Spleen (tissue), 11 donors: Measurements from ENCODE around the gene CPT1A. TPM values are rescaled to one million over a fixed set of nuclear protein-coding genes. Genes with fewer than 3 reads are reported as not detected.

Experiments used
- DNase-seq: peaks from one replicate; pipeline ENCODE4 v3.0.0-alpha.2; 2020
- H3K27ac ChIP-seq, 8 donors: fragments of 200-600 bp; sonication (generic) in 7 of 8; 1 replicate in 4 of 8; 2 replicates in 4 of 8; pipeline versions ENCODE4 v1.5.0 to v1.8.0; 2016 to 2021; ENCODE audit warnings: inconsistent platforms in 4 of 8, mild to moderate bottlenecking in 4 of 8, moderate library complexity in 1 of 8
- H3K27me3 ChIP-seq, 7 donors: fragments of 200-600 bp; sonication (generic) in 6 of 7; replicated peaks in 1 of 7; 1 replicate in 4 of 7; 2 replicates in 3 of 7; pipeline versions ENCODE4 v1.5.0 to v1.8.0; 2016 to 2021; ENCODE audit warnings: inconsistent platforms in 3 of 7, mild to moderate bottlenecking in 1 of 7
- H3K36me3 ChIP-seq, 6 donors: fragments of 200-600 bp; sonication (generic) in 5 of 6; 1 replicate in 4 of 6; 2 replicates in 2 of 6; pipeline versions ENCODE4 v1.5.0 to v1.8.0; 2016 to 2021; ENCODE audit warnings: inconsistent platforms in 2 of 6
- H3K4me1 ChIP-seq, 6 donors: fragments of 200-600 bp; sonication (generic) in 5 of 6; 1 replicate in 3 of 6; 2 replicates in 3 of 6; pipeline versions ENCODE4 v1.5.0 to v1.8.0; 2016 to 2021; ENCODE audit warnings: inconsistent platforms in 3 of 6
- H3K4me3 ChIP-seq, 8 donors: fragments of 200-600 bp; sonication (generic) in 7 of 8; 1 replicate in 4 of 8; 2 replicates in 4 of 8; pipeline versions ENCODE4 v1.5.0 to v1.8.0; 2016 to 2021; ENCODE audit warnings: inconsistent platforms in 4 of 8, mild to moderate bottlenecking in 4 of 8, moderate library complexity in 2 of 8
- H3K9me3 ChIP-seq, 8 donors: fragments of 200-600 bp; sonication (generic) in 7 of 8; 1 replicate in 4 of 8; 2 replicates in 4 of 8; pipeline versions ENCODE4 v1.5.0 to v1.8.0; 2016 to 2021; ENCODE audit warnings: inconsistent platforms in 4 of 8
- CTCF ChIP-seq, 11 experiments: fragments of 200-600 bp in 7 of 11; fragments of 450-650 bp in 4 of 11; sonication (generic) in 4 of 11; IDR thresholded peaks in 8 of 11; conservative IDR thresholded peaks in 3 of 11; 1 replicate in 7 of 11; 2 replicates in 4 of 11; pipeline versions ENCODE4 v1.4.0 to v1.8.0; 2016 to 2021; ENCODE audit warnings: antibody characterized with exemption in 11 of 11, inconsistent platforms in 4 of 11, mild to moderate bottlenecking in 1 of 11
- POLR2A ChIP-seq, 3 donors: fragments of 450-650 bp; IDR thresholded peaks; one replicate each; pipeline ENCODE4 v1.5.1; 2017; ENCODE audit warnings: antibody characterized with exemption in 3 of 3, mild to moderate bottlenecking in 1 of 3
- POLR2AphosphoS5 ChIP-seq, 3 donors: sonication (generic); formaldehyde crosslinking; IDR thresholded peaks; one replicate each; pipeline ENCODE4 v1.5.1; 2017; ENCODE audit warnings: antibody characterized with exemption in 3 of 3
- WGBS, 5 donors: extraction: QIAGEN DNeasy Blood & Tissue Kit in 3 of 5; methylation state at CpG; one replicate each; pipeline versions ENCODE4 v1.1.5 to v1.1.7; 2013 to 2018; 5-methylcytosine and 5-hydroxymethylcytosine counted together
- intact Hi-C: fragments of 100-400 bp; cut with DNase I; formaldehyde crosslinking; loops from one replicate; pipeline ENCODE4 v1.15.0; 2023; ENCODE audit warnings: low total_unique reads
- polyA plus RNA-seq, 3 donors: library from polyadenylated mRNA; stranded (reverse); fragments of 200-250 nt; gene quantifications; one replicate each; pipeline ENCODE4 v1.2.1, GENCODE V29; 2013
- total RNA-seq, 7 donors: library from RNA; depleted of rRNA in 3 of 7; stranded (reverse); fragments of >200 nt in 3 of 7; fragmentation: NEBNext Ultra II Directional in 4 of 7; extraction: Animal tissue kit (Norgen Biotek cat#: 25700) in 4 of 7; gene quantifications; one replicate each; pipeline versions ENCODE4 v1.1.0 to v1.2.1, GENCODE V29; 2016 to 2021
- donor health status: healthy with polysubstance abuse.
- donor health status: DM: no; HTN: no; CAD: no; lungs with moderate emphysema.
- donor health status: DM: no; HTN: no; CAD: no.
- donor health status: Bipolar disorder and iron deficiency.
- donor health status: healthy.
- donor health status: DM: no; HTN: no; CAD: no.
- donor health status: DM: yes; HTN: yes; CAD: no.

CPT1A gene
- total and polyA plus RNA-seq, 10 donors, result 6.7 to 118 (median 69.4) TPM

GRCh38 chr11:68766786-68767185, 74.9 kb downstream of the CPT1A start:
- WGBS, 5 donors, result 77 to 94% (median 90%) methylated on average over 8 of the region's 8 CpGs
- no peaks in the 10 kb centered on the region for H3K27me3 ChIP-seq
- H3K4me3 ChIP-seq, result no peak overlapping the region
- no peaks in the 10 kb centered on the region for H3K9me3 ChIP-seq
- peak overlapping the region in 5 of 8 donors; percentile 11 to 70 (median 47) for H3K27ac ChIP-seq
- no peak for DNase-seq
- H3K4me1 ChIP-seq, result peaks cover 0 to 20% (median 3%) of the 10 kb centered on the region in 6 donors
- TF ChIP-seq POLR2AphosphoS5 (IDR thresholded peaks at IDR 0.05) (no peak), POLR2A (IDR thresholded peaks at IDR 0.05) (no peak), CTCF (IDR thresholded peaks at IDR 0.05 in 8 of 11, conservative IDR thresholded peaks at IDR 0.05 in 3 of 11) (no peak)
- intact Hi-C loops, result no loop called here
- peaks cover 0 to 100% (median 74%) of the 10 kb centered on the region in 6 donors for H3K36me3 ChIP-seq

GRCh38 chr11:68764746-68765145, 77.0 kb downstream of the CPT1A start:
- no peaks in the 10 kb centered on the region for H3K9me3 ChIP-seq
- H3K4me1 ChIP-seq, result peaks cover 0 to 20% (median 3%) of the 10 kb centered on the region in 6 donors
- H3K27me3 ChIP-seq, result no peaks in the 10 kb centered on the region
- WGBS, 5 donors, result 81 to 89% (median 88%) methylated on average over 15 to 16 of the region's 16 CpGs
- no peak for DNase-seq
- H3K4me3 ChIP-seq, result no peak overlapping the region
- TF ChIP-seq CTCF (IDR thresholded peaks at IDR 0.05 in 8 of 11, conservative IDR thresholded peaks at IDR 0.05 in 3 of 11) (no peak), POLR2AphosphoS5 (IDR thresholded peaks at IDR 0.05) (peak in 1 of 3 donors; percentile 23)
- peaks cover 4 to 100% (median 74%) of the 10 kb centered on the region in 6 donors for H3K36me3 ChIP-seq
- H3K27ac ChIP-seq, result no peak overlapping the region
- intact Hi-C loops, result no loop called here

GRCh38 chr11:68763926-68764657, 77.6 kb downstream of the CPT1A start:
- WGBS, 5 donors, result 90 to 95% (median 91%) methylated on average over 14 of the region's 14 CpGs
- no peaks in the 10 kb centered on the region for H3K27me3 ChIP-seq
- intact Hi-C loops, result no loop called here
- TF ChIP-seq CTCF (IDR thresholded peaks at IDR 0.05 in 8 of 11, conservative IDR thresholded peaks at IDR 0.05 in 3 of 11) (no peak), POLR2AphosphoS5 (IDR thresholded peaks at IDR 0.05) (no peak), POLR2A (IDR thresholded peaks at IDR 0.05) (no peak)
- no peak for DNase-seq
- H3K4me1 ChIP-seq, result peaks cover 0 to 20% (median 3%) of the 10 kb centered on the region in 6 donors
- peaks cover 4 to 100% (median 76%) of the 10 kb centered on the region in 6 donors for H3K36me3 ChIP-seq
- H3K9me3 ChIP-seq, result no peaks in the 10 kb centered on the region
- H3K4me3 ChIP-seq, result no peak overlapping the region
- no peak overlapping the region for H3K27ac ChIP-seq

- Histone ChIP-seq H3K9me3 (no peaks in the 10 kb centered on the region), H3K27me3 (no peaks in the 10 kb centered on the region), H3K4me3 (no peak overlapping the region), H3K27ac (peak overlapping the region in 2 of 8 donors; percentile 8 to 38), H3K4me1 (peaks cover 0 to 20% (median 3%) of the 10 kb centered on the region in 6 donors), H3K36me3 (peaks cover 6 to 100% (median 77%) of the 10 kb centered on the region in 6 donors)
- no peak for DNase-seq
- TF ChIP-seq CTCF (IDR thresholded peaks at IDR 0.05 in 8 of 11, conservative IDR thresholded peaks at IDR 0.05 in 3 of 11) (no peak), POLR2A (IDR thresholded peaks at IDR 0.05) (no peak), POLR2AphosphoS5 (IDR thresholded peaks at IDR 0.05) (no peak)
- 69 to 80% (median 76%) methylated on average over 10 of the region's 10 CpGs for WGBS, 5 donors
- intact Hi-C loops, result no loop called here
These were observed 78.5 kb downstream of the CPT1A start for GRCh38 chr11:68763181-68763721.
